HL-60 (cell line): ENCODE measurements around the gene DNAI7.

ENCODE experiments used
- DNase-seq, 2 experiments: peaks; one replicate each; pipeline ENCODE4 v3.0.0-alpha.2; 2010 to 2020; ENCODE audit warnings: low read depth in 1 of 2, low spot score in 1 of 2
- H3K27ac ChIP-seq: fragments of 250-450 bp; sonication (Bioruptor Pico); replicated peaks from 2 replicates; pipeline ENCODE4 v1.5.1; 2020; ENCODE audit warnings: mild to moderate bottlenecking, moderate library complexity
- H3K27me3 ChIP-seq: fragments of 250-450 bp; sonication (Bioruptor Pico); 2 replicates; pipeline ENCODE4 v1.5.1; 2021; ENCODE audit warnings: mild to moderate bottlenecking, moderate library complexity; ENCODE audit not compliant: insufficient read depth, poor library complexity, severe bottlenecking
- H3K4me3 ChIP-seq: replicated peaks from 2 replicates; pipeline ENCODE4 v1.5.1; 2011; ENCODE audit warnings: mild to moderate bottlenecking, control low read depth, low read length; ENCODE audit not compliant: insufficient read depth
- GABPA ChIP-seq: IDR thresholded peaks from 2 replicates; pipeline ENCODE4 v1.6.1; 2012; ENCODE audit warnings: low read depth
- POLR2AphosphoS5 ChIP-seq: IDR thresholded peaks from 2 replicates; pipeline ENCODE4 v1.6.1; 2012; ENCODE audit warnings: low read depth
- SPI1 ChIP-seq: IDR thresholded peaks from 2 replicates; pipeline ENCODE4 v1.6.1; 2012; ENCODE audit warnings: low read depth, mild to moderate bottlenecking, borderline replicate concordance
- TF ChIP-seq, protein P1 (sequence below): IDR thresholded peaks from 2 replicates; pipeline ENCODE4 v1.6.1; 2012; ENCODE audit warnings: low read depth; ENCODE audit not compliant: insufficient replicate concordance
- TF ChIP-seq, protein P2 (sequence below): IDR thresholded peaks from one replicate; pipeline ENCODE4 v1.5.1; 2011; ENCODE audit warnings: low read length, control low read depth, inconsistent platforms; ENCODE audit not compliant: insufficient read depth

The DNAI7 gene

DNA sequence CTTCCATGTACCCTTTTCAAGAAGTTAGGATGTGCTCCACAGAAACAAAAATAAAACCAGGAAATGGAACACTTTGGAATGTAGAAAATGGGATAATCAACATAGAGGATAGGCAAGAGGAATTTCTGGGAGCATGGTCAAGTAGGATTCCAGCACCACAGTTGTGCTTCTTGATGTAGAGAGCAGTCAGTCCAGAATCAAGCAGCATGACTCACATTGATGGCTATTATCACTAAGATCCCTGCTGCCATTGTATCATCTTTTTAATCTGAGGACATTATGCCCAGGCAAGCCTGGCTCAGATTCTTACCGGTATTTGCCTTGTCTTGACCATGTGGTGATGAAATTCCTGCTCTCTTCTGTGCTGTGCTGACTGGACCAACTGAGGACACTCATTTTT, 5.7 kb upstream of the DNAI7 start:
- H3K27ac ChIP-seq = no peak overlapping the region
- no peak for DNase-seq
- H3K27me3 ChIP-seq = no peaks in the 10 kb centered on the region
- TF ChIP-seq SPI1 (no peak), POLR2AphosphoS5 (no peak), GABPA (no peak)
- TF ChIP-seq, protein P1, sequence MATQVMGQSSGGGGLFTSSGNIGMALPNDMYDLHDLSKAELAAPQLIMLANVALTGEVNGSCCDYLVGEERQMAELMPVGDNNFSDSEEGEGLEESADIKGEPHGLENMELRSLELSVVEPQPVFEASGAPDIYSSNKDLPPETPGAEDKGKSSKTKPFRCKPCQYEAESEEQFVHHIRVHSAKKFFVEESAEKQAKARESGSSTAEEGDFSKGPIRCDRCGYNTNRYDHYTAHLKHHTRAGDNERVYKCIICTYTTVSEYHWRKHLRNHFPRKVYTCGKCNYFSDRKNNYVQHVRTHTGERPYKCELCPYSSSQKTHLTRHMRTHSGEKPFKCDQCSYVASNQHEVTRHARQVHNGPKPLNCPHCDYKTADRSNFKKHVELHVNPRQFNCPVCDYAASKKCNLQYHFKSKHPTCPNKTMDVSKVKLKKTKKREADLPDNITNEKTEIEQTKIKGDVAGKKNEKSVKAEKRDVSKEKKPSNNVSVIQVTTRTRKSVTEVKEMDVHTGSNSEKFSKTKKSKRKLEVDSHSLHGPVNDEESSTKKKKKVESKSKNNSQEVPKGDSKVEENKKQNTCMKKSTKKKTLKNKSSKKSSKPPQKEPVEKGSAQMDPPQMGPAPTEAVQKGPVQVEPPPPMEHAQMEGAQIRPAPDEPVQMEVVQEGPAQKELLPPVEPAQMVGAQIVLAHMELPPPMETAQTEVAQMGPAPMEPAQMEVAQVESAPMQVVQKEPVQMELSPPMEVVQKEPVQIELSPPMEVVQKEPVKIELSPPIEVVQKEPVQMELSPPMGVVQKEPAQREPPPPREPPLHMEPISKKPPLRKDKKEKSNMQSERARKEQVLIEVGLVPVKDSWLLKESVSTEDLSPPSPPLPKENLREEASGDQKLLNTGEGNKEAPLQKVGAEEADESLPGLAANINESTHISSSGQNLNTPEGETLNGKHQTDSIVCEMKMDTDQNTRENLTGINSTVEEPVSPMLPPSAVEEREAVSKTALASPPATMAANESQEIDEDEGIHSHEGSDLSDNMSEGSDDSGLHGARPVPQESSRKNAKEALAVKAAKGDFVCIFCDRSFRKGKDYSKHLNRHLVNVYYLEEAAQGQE = no peak
- TF ChIP-seq, protein P2, sequence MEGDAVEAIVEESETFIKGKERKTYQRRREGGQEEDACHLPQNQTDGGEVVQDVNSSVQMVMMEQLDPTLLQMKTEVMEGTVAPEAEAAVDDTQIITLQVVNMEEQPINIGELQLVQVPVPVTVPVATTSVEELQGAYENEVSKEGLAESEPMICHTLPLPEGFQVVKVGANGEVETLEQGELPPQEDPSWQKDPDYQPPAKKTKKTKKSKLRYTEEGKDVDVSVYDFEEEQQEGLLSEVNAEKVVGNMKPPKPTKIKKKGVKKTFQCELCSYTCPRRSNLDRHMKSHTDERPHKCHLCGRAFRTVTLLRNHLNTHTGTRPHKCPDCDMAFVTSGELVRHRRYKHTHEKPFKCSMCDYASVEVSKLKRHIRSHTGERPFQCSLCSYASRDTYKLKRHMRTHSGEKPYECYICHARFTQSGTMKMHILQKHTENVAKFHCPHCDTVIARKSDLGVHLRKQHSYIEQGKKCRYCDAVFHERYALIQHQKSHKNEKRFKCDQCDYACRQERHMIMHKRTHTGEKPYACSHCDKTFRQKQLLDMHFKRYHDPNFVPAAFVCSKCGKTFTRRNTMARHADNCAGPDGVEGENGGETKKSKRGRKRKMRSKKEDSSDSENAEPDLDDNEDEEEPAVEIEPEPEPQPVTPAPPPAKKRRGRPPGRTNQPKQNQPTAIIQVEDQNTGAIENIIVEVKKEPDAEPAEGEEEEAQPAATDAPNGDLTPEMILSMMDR = no peak
- H3K4me3 ChIP-seq = no peak overlapping the region

DNA sequence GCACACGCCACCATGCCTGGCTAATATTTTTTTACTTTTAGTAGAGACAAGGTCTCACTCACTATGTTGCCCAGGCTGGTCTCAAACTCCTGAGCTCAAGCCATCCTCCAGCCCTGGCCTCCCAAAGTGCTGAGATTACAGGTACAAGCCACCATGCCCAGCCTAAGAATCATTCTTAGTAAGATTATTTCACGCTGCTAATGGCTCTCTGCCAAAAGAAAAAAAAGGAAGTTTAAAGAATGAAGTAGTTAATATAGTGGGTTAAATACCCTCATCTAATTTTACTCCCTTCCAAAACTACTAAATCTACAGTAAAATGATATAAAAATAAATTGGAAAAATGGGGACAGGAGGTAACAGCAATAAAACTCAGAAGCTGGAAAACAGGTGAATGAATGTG, 2.6 kb upstream of the DNAI7 start:
- Histone ChIP-seq H3K4me3 (no peak overlapping the region), H3K27me3 (no peaks in the 10 kb centered on the region), H3K27ac (no peak overlapping the region)
- TF ChIP-seq, protein P1 = no peak
- no peak for TF ChIP-seq POLR2AphosphoS5
- TF ChIP-seq SPI1 = no peak
- no peak for TF ChIP-seq GABPA
- TF ChIP-seq, protein P2 = no peak
- peak in 1 of 2 experiments; percentile 14 for DNase-seq

DNA sequence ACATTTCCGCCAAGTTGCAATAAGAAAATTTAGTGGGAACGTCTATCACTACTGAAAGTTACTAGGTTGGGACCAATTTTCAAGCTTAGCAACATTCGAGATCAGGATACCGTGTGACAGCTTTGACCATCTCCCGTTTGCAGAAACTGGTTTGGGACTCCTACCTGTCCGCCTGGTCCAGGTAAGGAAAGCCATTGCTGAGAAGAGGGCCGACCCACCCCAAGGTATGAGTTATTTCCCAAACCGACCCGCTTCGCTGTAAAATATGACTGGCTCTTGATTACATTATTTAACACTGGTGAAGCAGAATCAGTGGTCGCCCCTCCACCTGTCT, 271 bp downstream of the DNAI7 start:
- no peak for TF ChIP-seq POLR2AphosphoS5
- TF ChIP-seq, protein P2 = no peak
- TF ChIP-seq, protein P1 = no peak
- TF ChIP-seq SPI1 = no peak
- DNase-seq = no peak
- Histone ChIP-seq H3K4me3 (peak overlapping the region; percentile 69), H3K27me3 (no peaks in the 10 kb centered on the region), H3K27ac (peak overlapping the region; percentile 91)
